Breast epithelium (tissue), 4 donors: ENCODE measurements around the gene AFF4. TPM values are rescaled to one million over a fixed set of nuclear protein-coding genes. Genes with fewer than 3 reads are reported as not detected.

ENCODE experiments used
- DNase-seq, 2 donors: peaks; one replicate each; pipeline ENCODE4 v3.0.0-alpha.2; 2019; ENCODE audit warnings: low spot score in 2 of 2
- H3K27ac ChIP-seq, 2 donors: fragments of 200-600 bp; sonication (generic) in 1 of 2; one replicate each; pipeline ENCODE4 v1.5.1; 2016 to 2019; ENCODE audit warnings: mild to moderate bottlenecking in 1 of 2
- H3K27me3 ChIP-seq, 2 donors: fragments of 200-600 bp; sonication (generic) in 1 of 2; one replicate each; pipeline versions ENCODE4 v1.5.1 to v1.6.0; 2017 to 2019; ENCODE audit warnings: control low read depth in 1 of 2, mild to moderate bottlenecking in 1 of 2
- H3K36me3 ChIP-seq: fragments of 200-600 bp; one replicate; pipeline ENCODE4 v1.5.1; 2019
- H3K4me1 ChIP-seq, 2 donors: fragments of 200-600 bp; sonication (generic); one replicate each; pipeline ENCODE4 v1.5.1; 2016 to 2019; ENCODE audit warnings: control low read depth in 1 of 2
- H3K4me3 ChIP-seq, 3 donors: fragments of 200-600 bp; sonication (generic); 1 replicate in 2 of 3; 2 replicates in 1 of 3; pipeline ENCODE4 v1.5.1; 2016 to 2019; ENCODE audit warnings: mild to moderate bottlenecking in 3 of 3, moderate library complexity in 2 of 3
- H3K9me3 ChIP-seq, 2 donors: fragments of 200-600 bp; sonication (generic) in 1 of 2; one replicate each; pipeline ENCODE4 v1.5.1; 2016 to 2019; ENCODE audit warnings: control low read depth in 1 of 2
- POLR2A ChIP-seq: fragments of 450-650 bp; IDR thresholded peaks from one replicate; pipeline ENCODE4 v1.6.1; 2016; ENCODE audit warnings: antibody characterized with exemption, mild to moderate bottlenecking, moderate library complexity
- POLR2AphosphoS5 ChIP-seq, 3 donors: sonication (generic); formaldehyde crosslinking; IDR thresholded peaks; one replicate each; pipeline ENCODE4 v1.6.1; 2017; ENCODE audit warnings: antibody characterized with exemption in 3 of 3
- intact Hi-C: fragments of 100-400 bp; cut with DNase I; formaldehyde crosslinking; loops from one replicate; pipeline ENCODE4 v1.15.1; 2023; ENCODE audit warnings: low total_unique reads
- total RNA-seq, 3 donors: library from RNA; depleted of rRNA; stranded (reverse); fragments of >200 nt; gene quantifications; one replicate each; pipeline ENCODE4 v1.1.0, GENCODE V29; 2016
- TF ChIP-seq, protein P1 (sequence below), 3 donors: fragments of 450-650 bp; IDR thresholded peaks; one replicate each; pipeline ENCODE4 v1.5.1; 2016 to 2017; ENCODE audit warnings: antibody characterized with exemption in 3 of 3, mild to moderate bottlenecking in 3 of 3, moderate library complexity in 3 of 3

AFF4 gene
- total RNA-seq, 3 donors from 2014 or later, result 70.2 to 108 (median 75.4) TPM

DNA sequence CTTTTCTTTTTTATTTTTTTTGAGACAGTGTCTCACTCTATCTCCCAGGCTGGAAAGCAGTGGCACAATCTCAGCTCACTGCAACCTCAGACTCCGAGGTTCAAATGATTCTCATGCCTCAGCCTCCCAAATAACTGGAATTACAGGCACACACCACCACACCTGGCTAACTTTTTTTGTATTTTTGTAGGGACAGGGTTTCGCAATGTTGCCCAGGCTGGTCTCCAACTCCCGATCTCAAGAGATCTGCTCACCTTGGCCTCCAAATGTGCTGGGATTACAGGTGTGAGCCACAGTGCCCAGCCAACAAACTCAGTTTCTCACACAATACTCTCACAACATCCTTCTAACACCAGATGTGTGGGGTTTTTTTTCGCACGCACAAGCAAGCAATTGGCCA lies 22.1 kb downstream of the AFF4 start:
- intact Hi-C loops, result no loop called here
- H3K4me1 ChIP-seq, result no peaks in the 10 kb centered on the region
- DNase-seq, result no peak

DNA sequence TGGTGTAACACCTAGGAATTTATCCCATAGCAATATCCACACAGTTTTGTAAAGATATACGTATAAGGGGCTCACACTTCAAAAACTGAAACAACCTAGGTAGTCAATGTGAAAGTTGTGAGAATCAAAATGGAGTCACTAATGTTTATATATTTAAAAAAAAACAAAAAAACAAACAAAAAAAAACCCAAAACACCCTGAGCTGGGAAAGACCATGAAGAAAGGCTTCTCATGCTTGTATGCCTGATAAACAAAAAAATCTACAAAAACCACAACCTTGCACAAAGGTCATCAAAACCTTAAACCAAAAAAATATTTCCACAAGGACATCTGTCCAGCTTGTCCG lies 35.4 kb downstream of the AFF4 start:
- no peak overlapping the region for H3K4me3 ChIP-seq
- TF ChIP-seq, protein P1, sequence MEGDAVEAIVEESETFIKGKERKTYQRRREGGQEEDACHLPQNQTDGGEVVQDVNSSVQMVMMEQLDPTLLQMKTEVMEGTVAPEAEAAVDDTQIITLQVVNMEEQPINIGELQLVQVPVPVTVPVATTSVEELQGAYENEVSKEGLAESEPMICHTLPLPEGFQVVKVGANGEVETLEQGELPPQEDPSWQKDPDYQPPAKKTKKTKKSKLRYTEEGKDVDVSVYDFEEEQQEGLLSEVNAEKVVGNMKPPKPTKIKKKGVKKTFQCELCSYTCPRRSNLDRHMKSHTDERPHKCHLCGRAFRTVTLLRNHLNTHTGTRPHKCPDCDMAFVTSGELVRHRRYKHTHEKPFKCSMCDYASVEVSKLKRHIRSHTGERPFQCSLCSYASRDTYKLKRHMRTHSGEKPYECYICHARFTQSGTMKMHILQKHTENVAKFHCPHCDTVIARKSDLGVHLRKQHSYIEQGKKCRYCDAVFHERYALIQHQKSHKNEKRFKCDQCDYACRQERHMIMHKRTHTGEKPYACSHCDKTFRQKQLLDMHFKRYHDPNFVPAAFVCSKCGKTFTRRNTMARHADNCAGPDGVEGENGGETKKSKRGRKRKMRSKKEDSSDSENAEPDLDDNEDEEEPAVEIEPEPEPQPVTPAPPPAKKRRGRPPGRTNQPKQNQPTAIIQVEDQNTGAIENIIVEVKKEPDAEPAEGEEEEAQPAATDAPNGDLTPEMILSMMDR (IDR thresholded peaks at IDR 0.05), result no peak
- TF ChIP-seq POLR2AphosphoS5 (IDR thresholded peaks at IDR 0.05), result no peak
- H3K4me1 ChIP-seq, result no peaks in the 10 kb centered on the region
- intact Hi-C loops, result no loop called here
- no peaks in the 10 kb centered on the region for H3K9me3 ChIP-seq
- no peaks in the 10 kb centered on the region for H3K27me3 ChIP-seq
- H3K27ac ChIP-seq, result no peak overlapping the region
- no peaks in the 10 kb centered on the region for H3K36me3 ChIP-seq
- DNase-seq, result no peak

More for the DNA sequence above, 22.1 kb downstream of the AFF4 start:
- TF ChIP-seq POLR2AphosphoS5 (IDR thresholded peaks at IDR 0.05) (no peak), POLR2A (no peak)
- TF ChIP-seq, protein P1 (IDR thresholded peaks at IDR 0.05), result no peak
- Histone ChIP-seq H3K9me3 (no peaks in the 10 kb centered on the region), H3K36me3 (peaks cover 2% of the 10 kb centered on the region), H3K27ac (no peak overlapping the region), H3K27me3 (no peaks in the 10 kb centered on the region), H3K4me3 (no peak overlapping the region)

DNA sequence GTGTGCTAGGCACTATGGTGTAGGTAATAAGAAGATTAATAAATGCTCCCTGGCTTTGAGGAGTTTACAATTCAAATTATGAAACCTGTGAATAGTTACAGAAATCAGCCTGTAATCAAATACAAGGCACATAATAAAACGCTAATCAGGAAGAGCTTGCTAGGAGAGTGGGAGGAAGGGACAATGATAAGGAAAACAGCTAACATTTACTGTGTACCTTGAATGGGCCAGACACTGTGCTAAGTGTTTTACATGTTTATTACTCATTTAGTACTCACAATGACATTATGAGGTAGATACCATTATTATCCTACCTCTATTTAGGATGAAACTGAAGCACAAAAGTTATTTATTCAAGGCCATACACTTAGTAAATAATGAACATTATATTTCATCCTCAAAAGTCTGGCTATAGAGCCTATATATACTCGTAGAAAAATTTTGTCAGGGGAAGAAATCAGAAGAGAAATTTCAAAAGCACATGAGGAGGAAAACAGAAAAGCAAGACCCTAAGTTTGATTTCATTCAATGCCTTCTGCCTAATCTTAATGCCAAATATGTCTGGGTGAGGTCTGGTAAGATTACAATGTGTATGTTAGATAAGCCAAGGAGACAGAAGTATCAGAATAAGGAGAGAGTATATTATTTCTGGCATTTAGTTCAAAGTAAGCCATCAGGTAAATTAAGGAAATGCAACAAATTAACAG lies 35.9 kb downstream of the AFF4 start:
- no peak overlapping the region for H3K27ac ChIP-seq
- no peaks in the 10 kb centered on the region for H3K36me3 ChIP-seq
- no peaks in the 10 kb centered on the region for H3K27me3 ChIP-seq
- no peaks in the 10 kb centered on the region for H3K9me3 ChIP-seq
- intact Hi-C loops, result no loop called here
- no peak overlapping the region for H3K4me3 ChIP-seq
- H3K4me1 ChIP-seq, result no peaks in the 10 kb centered on the region
- TF ChIP-seq POLR2A, result no peak
- no peak for DNase-seq

DNA sequence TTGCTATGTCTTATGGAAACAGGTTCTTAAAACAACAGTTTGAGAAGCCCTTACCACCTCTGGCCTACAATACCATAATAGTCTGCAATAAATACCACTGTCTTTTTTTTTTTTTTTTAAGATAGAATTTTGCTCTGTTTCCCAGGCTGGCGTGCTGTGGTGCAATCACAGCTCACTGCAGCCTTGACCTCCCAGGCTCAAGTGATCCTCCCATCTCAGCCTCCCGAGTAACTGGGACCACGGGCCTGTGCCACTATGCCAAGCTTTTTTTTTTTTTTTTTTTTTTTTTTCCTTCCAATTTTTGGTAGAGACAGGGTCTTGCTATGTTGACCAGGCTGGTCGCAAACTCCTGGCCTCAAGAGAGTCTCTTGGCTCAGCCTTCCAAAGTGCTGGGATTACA lies 37.0 kb downstream of the AFF4 start:
- H3K4me1 ChIP-seq, result no peaks in the 10 kb centered on the region
- H3K9me3 ChIP-seq, result no peaks in the 10 kb centered on the region
- TF ChIP-seq, protein P1 (IDR thresholded peaks at IDR 0.05), result no peak
- no peak for TF ChIP-seq POLR2A
- no peak for TF ChIP-seq POLR2AphosphoS5 (IDR thresholded peaks at IDR 0.05)
- no peaks in the 10 kb centered on the region for H3K27me3 ChIP-seq
- no peak overlapping the region for H3K4me3 ChIP-seq
- intact Hi-C loops, result no loop called here
- H3K27ac ChIP-seq, result no peak overlapping the region
- DNase-seq, result no peak
- no peaks in the 10 kb centered on the region for H3K36me3 ChIP-seq

DNA sequence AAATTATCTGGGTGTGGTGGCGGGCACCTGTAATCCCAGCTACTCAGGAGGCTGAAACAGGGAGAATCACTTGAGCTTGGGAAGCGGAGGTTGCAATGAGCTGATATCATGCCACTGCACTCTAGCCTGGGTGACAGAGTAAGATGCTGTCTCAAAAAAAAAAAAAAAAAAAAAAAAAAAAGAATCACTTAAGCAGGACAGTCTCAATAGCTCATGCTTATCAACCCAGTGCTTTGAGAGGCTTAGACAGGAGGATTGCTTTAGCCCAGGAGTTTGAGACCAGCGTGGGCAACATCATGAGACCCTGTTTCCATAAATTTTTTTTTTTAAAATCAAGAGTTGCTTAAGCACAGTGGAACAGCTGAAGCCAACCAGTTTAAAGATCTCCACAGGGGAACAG lies 47.3 kb downstream of the AFF4 start:
- Histone ChIP-seq H3K4me1 (no peaks in the 10 kb centered on the region), H3K4me3 (no peak overlapping the region), H3K9me3 (no peaks in the 10 kb centered on the region), H3K27ac (no peak overlapping the region), H3K36me3 (no peaks in the 10 kb centered on the region), H3K27me3 (no peaks in the 10 kb centered on the region)
- intact Hi-C loops, result no loop called here
- TF ChIP-seq, protein P1 (IDR thresholded peaks at IDR 0.05), result no peak
- TF ChIP-seq POLR2A (no peak), POLR2AphosphoS5 (IDR thresholded peaks at IDR 0.05) (no peak)
- no peak for DNase-seq

DNA sequence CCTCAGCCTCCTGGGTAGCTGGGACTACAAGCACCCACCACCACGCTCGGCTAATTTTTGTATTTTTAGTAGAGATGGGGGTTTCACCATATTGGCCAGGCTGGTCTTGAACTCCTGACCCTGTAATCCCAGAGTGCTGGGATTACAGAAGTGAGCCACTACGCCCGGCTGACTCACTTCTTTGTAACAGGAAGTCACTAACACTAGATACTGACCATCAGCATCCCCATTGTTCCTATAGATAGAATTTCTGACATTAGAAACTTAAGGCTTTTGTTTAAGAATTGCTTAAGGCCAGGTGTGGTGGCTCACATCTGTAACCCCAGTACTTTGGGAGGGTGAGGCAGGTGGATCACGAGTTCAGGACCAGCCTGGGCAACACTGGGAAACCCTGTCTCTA lies 47.8 kb downstream of the AFF4 start:
- Histone ChIP-seq H3K4me1 (no peaks in the 10 kb centered on the region), H3K9me3 (no peaks in the 10 kb centered on the region), H3K4me3 (no peak overlapping the region), H3K27me3 (no peaks in the 10 kb centered on the region), H3K27ac (no peak overlapping the region), H3K36me3 (no peaks in the 10 kb centered on the region)
- intact Hi-C loops, result no loop called here
- DNase-seq, result no peak
- TF ChIP-seq POLR2A, result no peak
- TF ChIP-seq, protein P1 (IDR thresholded peaks at IDR 0.05), result no peak
- TF ChIP-seq POLR2AphosphoS5 (IDR thresholded peaks at IDR 0.05), result no peak
